Testis (tissue), 2 donors: ENCODE measurements around the gene LRRC49.

Experiments
- CTCF ChIP-seq, 3 experiments: fragments of 450-650 bp in 2 of 3; fragments of 200-600 bp in 1 of 3; sonication (generic) in 1 of 3; IDR thresholded peaks; one replicate each; pipeline ENCODE4 v1.5.1; 2016 to 2019; ENCODE audit warnings: antibody characterized with exemption in 3 of 3, mild to moderate bottlenecking in 2 of 3, moderate library complexity in 1 of 3
- POLR2A ChIP-seq: fragments of 450-650 bp; IDR thresholded peaks from one replicate; pipeline ENCODE4 v1.6.1; 2017; ENCODE audit warnings: antibody characterized with exemption, mild to moderate bottlenecking, moderate library complexity

- TF ChIP-seq CTCF (IDR thresholded peaks at IDR 0.05) (no peak), POLR2A (no peak)
Measured at GRCh38 chr15:71042356-71042922, 149.8 kb downstream of the LRRC49 start.
